ENCODE results near the gene IGFBP2. TPM values are rescaled to one million over a fixed set of nuclear protein-coding genes. Genes with fewer than 3 reads are reported as not detected.

Gene IGFBP2
- total and polyA plus RNA-seq, 2 of the 13 experiments (the other 11 are each of a cell fraction or from before 2014, with no cell fraction given): 2.0 to 5.8 TPM

DNA sequence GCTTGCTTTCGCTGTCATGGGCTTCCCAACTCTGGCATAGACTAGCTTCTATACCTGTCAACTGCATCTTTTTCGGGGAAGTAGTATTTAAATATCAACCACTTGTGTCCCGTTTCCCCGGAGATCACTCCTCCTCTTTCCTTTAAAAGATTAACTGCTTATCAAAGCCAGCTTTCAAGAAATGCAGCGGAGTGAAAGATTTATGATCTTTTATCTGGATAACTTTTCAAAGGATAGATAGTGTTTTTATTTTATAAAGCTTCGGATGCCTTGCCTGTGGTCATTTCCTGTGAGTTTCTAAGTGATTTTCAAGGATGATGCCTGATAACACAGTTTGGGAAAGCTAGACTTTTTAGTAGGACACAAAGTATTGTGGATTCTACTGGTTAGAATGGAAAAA lies 65.1 kb downstream of the IGFBP2 start:
- no TSS peak for BruUV-seq (replicated peaks)
- H2AFZ ChIP-seq (ENCODE audit: low read length): no peak overlapping the region
- TF ChIP-seq ZNF292 (CRISPR knock-in tag; IDR thresholded peaks at IDR 0.05; ENCODE audit: borderline replicate concordance, low read depth) (no peak), ZNF180 (CRISPR knock-in tag; IDR thresholded peaks at IDR 0.05; ENCODE audit: borderline replicate concordance, low read depth) (no peak), YEATS2 (CRISPR knock-in tag; IDR thresholded peaks at IDR 0.05; ENCODE audit: borderline replicate concordance) (no peak)
- TF ChIP-seq, protein P1, sequence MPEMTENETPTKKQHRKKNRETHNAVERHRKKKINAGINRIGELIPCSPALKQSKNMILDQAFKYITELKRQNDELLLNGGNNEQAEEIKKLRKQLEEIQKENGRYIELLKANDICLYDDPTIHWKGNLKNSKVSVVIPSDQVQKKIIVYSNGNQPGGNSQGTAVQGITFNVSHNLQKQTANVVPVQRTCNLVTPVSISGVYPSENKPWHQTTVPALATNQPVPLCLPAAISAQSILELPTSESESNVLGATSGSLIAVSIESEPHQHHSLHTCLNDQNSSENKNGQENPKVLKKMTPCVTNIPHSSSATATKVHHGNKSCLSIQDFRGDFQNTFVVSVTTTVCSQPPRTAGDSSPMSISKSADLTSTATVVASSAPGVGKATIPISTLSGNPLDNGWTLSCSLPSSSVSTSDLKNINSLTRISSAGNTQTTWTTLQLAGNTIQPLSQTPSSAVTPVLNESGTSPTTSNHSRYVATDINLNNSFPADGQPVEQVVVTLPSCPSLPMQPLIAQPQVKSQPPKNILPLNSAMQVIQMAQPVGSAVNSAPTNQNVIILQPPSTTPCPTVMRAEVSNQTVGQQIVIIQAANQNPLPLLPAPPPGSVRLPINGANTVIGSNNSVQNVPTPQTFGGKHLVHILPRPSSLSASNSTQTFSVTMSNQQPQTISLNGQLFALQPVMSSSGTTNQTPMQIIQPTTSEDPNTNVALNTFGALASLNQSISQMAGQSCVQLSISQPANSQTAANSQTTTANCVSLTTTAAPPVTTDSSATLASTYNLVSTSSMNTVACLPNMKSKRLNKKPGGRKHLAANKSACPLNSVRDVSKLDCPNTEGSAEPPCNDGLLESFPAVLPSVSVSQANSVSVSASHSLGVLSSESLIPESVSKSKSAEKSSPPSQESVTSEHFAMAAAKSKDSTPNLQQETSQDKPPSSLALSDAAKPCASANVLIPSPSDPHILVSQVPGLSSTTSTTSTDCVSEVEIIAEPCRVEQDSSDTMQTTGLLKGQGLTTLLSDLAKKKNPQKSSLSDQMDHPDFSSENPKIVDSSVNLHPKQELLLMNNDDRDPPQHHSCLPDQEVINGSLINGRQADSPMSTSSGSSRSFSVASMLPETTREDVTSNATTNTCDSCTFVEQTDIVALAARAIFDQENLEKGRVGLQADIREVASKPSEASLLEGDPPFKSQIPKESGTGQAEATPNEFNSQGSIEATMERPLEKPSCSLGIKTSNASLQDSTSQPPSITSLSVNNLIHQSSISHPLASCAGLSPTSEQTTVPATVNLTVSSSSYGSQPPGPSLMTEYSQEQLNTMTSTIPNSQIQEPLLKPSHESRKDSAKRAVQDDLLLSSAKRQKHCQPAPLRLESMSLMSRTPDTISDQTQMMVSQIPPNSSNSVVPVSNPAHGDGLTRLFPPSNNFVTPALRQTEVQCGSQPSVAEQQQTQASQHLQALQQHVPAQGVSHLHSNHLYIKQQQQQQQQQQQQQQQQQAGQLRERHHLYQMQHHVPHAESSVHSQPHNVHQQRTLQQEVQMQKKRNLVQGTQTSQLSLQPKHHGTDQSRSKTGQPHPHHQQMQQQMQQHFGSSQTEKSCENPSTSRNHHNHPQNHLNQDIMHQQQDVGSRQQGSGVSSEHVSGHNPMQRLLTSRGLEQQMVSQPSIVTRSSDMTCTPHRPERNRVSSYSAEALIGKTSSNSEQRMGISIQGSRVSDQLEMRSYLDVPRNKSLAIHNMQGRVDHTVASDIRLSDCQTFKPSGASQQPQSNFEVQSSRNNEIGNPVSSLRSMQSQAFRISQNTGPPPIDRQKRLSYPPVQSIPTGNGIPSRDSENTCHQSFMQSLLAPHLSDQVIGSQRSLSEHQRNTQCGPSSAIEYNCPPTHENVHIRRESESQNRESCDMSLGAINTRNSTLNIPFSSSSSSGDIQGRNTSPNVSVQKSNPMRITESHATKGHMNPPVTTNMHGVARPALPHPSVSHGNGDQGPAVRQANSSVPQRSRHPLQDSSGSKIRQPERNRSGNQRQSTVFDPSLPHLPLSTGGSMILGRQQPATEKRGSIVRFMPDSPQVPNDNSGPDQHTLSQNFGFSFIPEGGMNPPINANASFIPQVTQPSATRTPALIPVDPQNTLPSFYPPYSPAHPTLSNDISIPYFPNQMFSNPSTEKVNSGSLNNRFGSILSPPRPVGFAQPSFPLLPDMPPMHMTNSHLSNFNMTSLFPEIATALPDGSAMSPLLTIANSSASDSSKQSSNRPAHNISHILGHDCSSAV (CRISPR knock-in tag; IDR thresholded peaks at IDR 0.05; ENCODE audit: borderline replicate concordance): no peak
- TF ChIP-seq, protein P2, sequence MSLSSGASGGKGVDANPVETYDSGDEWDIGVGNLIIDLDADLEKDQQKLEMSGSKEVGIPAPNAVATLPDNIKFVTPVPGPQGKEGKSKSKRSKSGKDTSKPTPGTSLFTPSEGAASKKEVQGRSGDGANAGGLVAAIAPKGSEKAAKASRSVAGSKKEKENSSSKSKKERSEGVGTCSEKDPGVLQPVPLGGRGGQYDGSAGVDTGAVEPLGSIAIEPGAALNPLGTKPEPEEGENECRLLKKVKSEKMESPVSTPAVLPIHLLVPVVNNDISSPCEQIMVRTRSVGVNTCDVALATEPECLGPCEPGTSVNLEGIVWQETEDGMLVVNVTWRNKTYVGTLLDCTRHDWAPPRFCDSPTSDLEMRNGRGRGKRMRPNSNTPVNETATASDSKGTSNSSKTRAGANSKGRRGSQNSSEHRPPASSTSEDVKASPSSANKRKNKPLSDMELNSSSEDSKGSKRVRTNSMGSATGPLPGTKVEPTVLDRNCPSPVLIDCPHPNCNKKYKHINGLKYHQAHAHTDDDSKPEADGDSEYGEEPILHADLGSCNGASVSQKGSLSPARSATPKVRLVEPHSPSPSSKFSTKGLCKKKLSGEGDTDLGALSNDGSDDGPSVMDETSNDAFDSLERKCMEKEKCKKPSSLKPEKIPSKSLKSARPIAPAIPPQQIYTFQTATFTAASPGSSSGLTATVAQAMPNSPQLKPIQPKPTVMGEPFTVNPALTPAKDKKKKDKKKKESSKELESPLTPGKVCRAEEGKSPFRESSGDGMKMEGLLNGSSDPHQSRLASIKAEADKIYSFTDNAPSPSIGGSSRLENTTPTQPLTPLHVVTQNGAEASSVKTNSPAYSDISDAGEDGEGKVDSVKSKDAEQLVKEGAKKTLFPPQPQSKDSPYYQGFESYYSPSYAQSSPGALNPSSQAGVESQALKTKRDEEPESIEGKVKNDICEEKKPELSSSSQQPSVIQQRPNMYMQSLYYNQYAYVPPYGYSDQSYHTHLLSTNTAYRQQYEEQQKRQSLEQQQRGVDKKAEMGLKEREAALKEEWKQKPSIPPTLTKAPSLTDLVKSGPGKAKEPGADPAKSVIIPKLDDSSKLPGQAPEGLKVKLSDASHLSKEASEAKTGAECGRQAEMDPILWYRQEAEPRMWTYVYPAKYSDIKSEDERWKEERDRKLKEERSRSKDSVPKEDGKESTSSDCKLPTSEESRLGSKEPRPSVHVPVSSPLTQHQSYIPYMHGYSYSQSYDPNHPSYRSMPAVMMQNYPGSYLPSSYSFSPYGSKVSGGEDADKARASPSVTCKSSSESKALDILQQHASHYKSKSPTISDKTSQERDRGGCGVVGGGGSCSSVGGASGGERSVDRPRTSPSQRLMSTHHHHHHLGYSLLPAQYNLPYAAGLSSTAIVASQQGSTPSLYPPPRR (CRISPR knock-in tag; IDR thresholded peaks at IDR 0.05; ENCODE audit: borderline replicate concordance): no peak
- no peaks in the 10 kb centered on the region for H3K4me1 ChIP-seq (ENCODE audit: insufficient read depth, low read length)
- H3K36me3 ChIP-seq (replicated peaks in 1 of 2; ENCODE audit: control insufficient read depth in 1 of 2, insufficient read depth in 2 of 2, low read length in 2 of 2): no peaks in the 10 kb centered on the region
- ChIA-PET CTCF (ENCODE audit: low intra/inter-chr PET ratio, low total read pairs) (interaction anchor here (1.1 to 2.8 kb wide), 3 partner anchors 444 to 812 kb away, joined by 3 to 22 read pairs (median 19); no protein-coding TSS in a partner anchor), POLR2A (no interaction called here)
- intact Hi-C loops (cut with micrococcal nuclease; ENCODE audit: unreplicated experiment): loop anchor here (1.0 to 10.0 kb wide), 5 partner anchors 79 to 1014 kb away; no protein-coding TSS in a partner anchor
- no peak overlapping the region for H3K9ac ChIP-seq (ENCODE audit: insufficient read depth, low read depth, low read length)
- H3K9me3 ChIP-seq (ENCODE audit: low read length): no peaks in the 10 kb centered on the region
- in situ Hi-C loops (cut with HindIII; ENCODE audit: extremely low pct_ligation_motif_present, low pct_unique_long_range_greater_than_20kb): loop anchor here (5.0 kb wide), 1 partner anchor 814 kb away; no protein-coding TSS in a partner anchor
- DNase-seq (ENCODE audit: low spot score) (no peak), FAIRE-seq (no peak), ATAC-seq (no peak)
- H3K4me2 ChIP-seq (ENCODE audit: low read depth, low read length): no peak overlapping the region
- H3K27ac ChIP-seq (ENCODE audit: extremely low read length, insufficient read depth, low read length): no peak overlapping the region
- 3% methylated on average over 6 of the region's 6 CpGs for WGBS (ENCODE audit: low lambda C conversion rate)
- H4K20me1 ChIP-seq (ENCODE audit: insufficient read depth, low read length): no peaks in the 10 kb centered on the region
- no peak overlapping the region for H3K4me3 ChIP-seq (replicated peaks in 1 of 3; ENCODE audit: insufficient read depth in 1 of 3, low read depth in 2 of 3, low read length in 3 of 3)
- no peaks in the 10 kb centered on the region for H3K79me2 ChIP-seq (ENCODE audit: insufficient read depth, low read length)
- peaks cover 7 to 64% of the 10 kb centered on the region in 2 experiments for H3K27me3 ChIP-seq (ENCODE audit: control insufficient read depth in 1 of 2, insufficient read depth in 2 of 2, low read length in 2 of 2)
